ENCODE data around the gene STRN. TPM values are rescaled to one million over a fixed set of nuclear protein-coding genes. Genes with fewer than 3 reads are reported as not detected.

The STRN gene
- total RNA-seq, 4 donors from 2014 or later = 23.6 to 30.6 (median 25.3) TPM

DNA sequence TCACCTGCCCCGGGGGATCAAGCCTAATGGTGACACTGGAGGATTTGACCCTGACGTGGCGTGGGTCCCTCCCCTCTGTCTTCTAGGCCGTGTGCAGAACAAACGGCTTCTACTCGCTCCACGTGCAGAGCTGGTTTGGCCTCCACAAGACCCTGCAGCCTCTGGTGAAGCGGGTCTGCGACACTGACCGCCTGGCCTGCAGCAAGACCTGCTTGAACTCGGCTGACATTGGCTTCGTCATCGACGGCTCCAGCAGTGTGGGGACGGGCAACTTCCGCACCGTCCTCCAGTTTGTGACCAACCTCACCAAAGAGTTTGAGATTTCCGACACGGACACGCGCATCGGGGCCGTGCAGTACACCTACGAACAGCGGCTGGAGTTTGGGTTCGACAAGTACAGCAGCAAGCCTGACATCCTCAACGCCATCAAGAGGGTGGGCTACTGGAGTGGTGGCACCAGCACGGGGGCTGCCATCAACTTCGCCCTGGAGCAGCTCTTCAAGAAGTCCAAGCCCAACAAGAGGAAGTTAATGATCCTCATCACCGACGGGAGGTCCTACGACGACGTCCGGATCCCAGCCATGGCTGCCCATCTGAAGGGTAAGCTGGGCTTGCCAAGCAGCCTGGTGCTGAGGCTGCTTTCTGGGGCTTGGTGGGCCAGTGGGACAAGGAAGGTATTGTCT, 157.8 kb downstream of the STRN start:
- intact Hi-C loops (cut with DNase I; ENCODE audit: low total_unique reads) (no loop called here), in situ Hi-C loops (cut with MboI; ENCODE audit: low pct_ligation_motif_present in 1 of 4, low pct_unique_long_range_greater_than_20kb in 1 of 4, low sequenced_read_pairs in 3 of 4) (no loop called here)
- H3K4me3 ChIP-seq = no peak overlapping the region
- no peaks in the 10 kb centered on the region for H3K27me3 ChIP-seq
- DNase-seq = no peak
- TF ChIP-seq EP300 (IDR thresholded peaks at IDR 0.05; ENCODE audit: low read depth) (no peak), POLR2A (IDR thresholded peaks at IDR 0.05) (no peak), POLR2AphosphoS5 (IDR thresholded peaks at IDR 0.05) (no peak)
- TF ChIP-seq, protein P1, sequence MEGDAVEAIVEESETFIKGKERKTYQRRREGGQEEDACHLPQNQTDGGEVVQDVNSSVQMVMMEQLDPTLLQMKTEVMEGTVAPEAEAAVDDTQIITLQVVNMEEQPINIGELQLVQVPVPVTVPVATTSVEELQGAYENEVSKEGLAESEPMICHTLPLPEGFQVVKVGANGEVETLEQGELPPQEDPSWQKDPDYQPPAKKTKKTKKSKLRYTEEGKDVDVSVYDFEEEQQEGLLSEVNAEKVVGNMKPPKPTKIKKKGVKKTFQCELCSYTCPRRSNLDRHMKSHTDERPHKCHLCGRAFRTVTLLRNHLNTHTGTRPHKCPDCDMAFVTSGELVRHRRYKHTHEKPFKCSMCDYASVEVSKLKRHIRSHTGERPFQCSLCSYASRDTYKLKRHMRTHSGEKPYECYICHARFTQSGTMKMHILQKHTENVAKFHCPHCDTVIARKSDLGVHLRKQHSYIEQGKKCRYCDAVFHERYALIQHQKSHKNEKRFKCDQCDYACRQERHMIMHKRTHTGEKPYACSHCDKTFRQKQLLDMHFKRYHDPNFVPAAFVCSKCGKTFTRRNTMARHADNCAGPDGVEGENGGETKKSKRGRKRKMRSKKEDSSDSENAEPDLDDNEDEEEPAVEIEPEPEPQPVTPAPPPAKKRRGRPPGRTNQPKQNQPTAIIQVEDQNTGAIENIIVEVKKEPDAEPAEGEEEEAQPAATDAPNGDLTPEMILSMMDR (IDR thresholded peaks at IDR 0.05) = no peak
- 93 to 100% methylated on average over 1 to 35 of the region's 35 CpGs for WGBS, 2 donors (ENCODE audit: low coverage in 1 of 2)
- no peaks in the 10 kb centered on the region for H3K36me3 ChIP-seq
- H3K9me3 ChIP-seq = no peaks in the 10 kb centered on the region
- peaks cover 0 to 19% (median 7%) of the 10 kb centered on the region in 4 donors for H3K4me1 ChIP-seq
- H3K27ac ChIP-seq = peak overlapping the region; percentile 72 to 82 (median 78)

DNA sequence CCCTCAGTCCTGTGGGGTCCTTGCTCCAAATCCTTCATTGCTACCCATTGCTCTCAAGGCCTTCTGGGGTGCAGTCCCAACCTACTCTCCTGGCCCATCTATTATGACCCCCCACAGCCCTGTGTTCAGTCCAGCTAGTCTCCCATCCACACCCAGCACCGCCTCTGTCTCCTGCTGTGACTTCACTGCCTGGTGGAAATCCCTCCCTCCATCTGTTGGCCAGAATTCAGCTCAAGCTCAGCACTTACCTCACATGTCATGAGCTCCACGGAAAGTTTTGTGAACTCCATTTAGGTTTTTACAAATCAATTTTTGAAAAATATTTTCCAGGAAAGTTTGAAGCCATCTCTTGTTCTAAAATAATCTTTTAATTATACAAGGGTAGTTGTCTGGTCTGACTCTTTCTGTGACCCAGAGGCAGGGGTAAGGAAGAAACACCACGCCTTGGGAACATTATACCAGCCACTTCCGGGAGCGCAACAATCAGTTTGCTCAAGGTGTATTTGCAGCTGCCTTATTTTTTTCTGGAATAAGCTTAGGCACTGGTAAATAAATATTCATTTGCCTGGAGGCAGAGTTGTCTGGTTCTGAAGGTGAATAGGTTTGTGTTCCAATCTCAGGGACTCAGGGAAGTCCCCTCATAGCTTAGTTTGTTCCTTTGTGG, 159.0 kb downstream of the STRN start:
- no peaks in the 10 kb centered on the region for H3K9me3 ChIP-seq
- H3K4me1 ChIP-seq = peaks cover 0 to 19% (median 10%) of the 10 kb centered on the region in 4 donors
- in situ Hi-C loops (cut with MboI; ENCODE audit: low pct_ligation_motif_present in 1 of 4, low pct_unique_long_range_greater_than_20kb in 1 of 4, low sequenced_read_pairs in 3 of 4) (no loop called here), intact Hi-C loops (cut with DNase I; ENCODE audit: low total_unique reads) (no loop called here)
- peak overlapping the region; percentile 72 to 82 (median 78) for H3K27ac ChIP-seq
- TF ChIP-seq EP300 (IDR thresholded peaks at IDR 0.05; ENCODE audit: low read depth) (no peak), POLR2AphosphoS5 (IDR thresholded peaks at IDR 0.05) (no peak), POLR2A (IDR thresholded peaks at IDR 0.05) (no peak)
- TF ChIP-seq, protein P1 (IDR thresholded peaks at IDR 0.05) = no peak
- no peaks in the 10 kb centered on the region for H3K36me3 ChIP-seq
- DNase-seq = peak; percentile 52
- WGBS, 2 donors (ENCODE audit: low coverage in 1 of 2) = 52 to 58% methylated on average over 4 to 5 of the region's 5 CpGs
- H3K27me3 ChIP-seq = no peaks in the 10 kb centered on the region
- peak overlapping the region in 1 of 4 donors; percentile 6 for H3K4me3 ChIP-seq

DNA sequence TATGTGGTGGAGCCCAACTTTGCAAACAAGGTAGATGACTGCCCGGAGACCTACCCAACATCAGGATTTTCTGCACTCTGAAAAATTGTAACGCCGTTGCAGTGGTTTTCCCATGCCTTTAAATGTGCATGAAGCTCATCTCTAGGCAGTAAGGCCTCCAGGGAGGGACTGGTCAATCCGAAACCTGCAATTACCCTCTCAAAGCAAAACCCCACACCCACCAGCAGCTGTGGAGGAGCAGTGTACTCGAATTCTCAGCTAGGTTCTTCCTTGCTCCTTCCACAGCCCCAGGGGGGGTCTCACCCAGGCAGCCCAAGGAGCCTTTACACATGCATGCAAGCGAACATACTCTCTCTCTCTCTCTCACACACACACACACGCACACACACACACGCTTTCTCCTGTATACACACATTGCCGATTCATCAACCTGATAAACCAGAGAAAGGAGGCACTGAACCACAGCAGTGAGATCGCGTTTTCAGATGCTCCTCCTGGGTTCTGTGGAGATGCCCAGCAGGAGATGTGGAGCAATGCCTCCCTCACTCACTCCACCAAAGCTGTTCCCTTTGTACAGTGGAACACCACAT, 160.6 kb downstream of the STRN start:
- Histone ChIP-seq H3K4me1 (peaks cover 0 to 19% (median 10%) of the 10 kb centered on the region in 4 donors), H3K4me3 (no peak overlapping the region), H3K27ac (peak overlapping the region in 1 of 4 donors; percentile 75), H3K9me3 (no peaks in the 10 kb centered on the region), H3K36me3 (no peaks in the 10 kb centered on the region), H3K27me3 (no peaks in the 10 kb centered on the region)
- in situ Hi-C loops (cut with MboI; ENCODE audit: low pct_ligation_motif_present in 1 of 4, low pct_unique_long_range_greater_than_20kb in 1 of 4, low sequenced_read_pairs in 3 of 4) = no loop called here
- 80% methylated on average over 11 of the region's 11 CpGs; no CpG with 5 or more reads in 1 of the 2 donors for WGBS, 2 donors (ENCODE audit: low coverage in 1 of 2)
- intact Hi-C loops (cut with DNase I; ENCODE audit: low total_unique reads) = no loop called here
- no peak for DNase-seq
- TF ChIP-seq POLR2A (IDR thresholded peaks at IDR 0.05) (no peak), EP300 (IDR thresholded peaks at IDR 0.05; ENCODE audit: low read depth) (no peak), POLR2AphosphoS5 (IDR thresholded peaks at IDR 0.05) (no peak)
- TF ChIP-seq, protein P1 (IDR thresholded peaks at IDR 0.05) = no peak

DNA sequence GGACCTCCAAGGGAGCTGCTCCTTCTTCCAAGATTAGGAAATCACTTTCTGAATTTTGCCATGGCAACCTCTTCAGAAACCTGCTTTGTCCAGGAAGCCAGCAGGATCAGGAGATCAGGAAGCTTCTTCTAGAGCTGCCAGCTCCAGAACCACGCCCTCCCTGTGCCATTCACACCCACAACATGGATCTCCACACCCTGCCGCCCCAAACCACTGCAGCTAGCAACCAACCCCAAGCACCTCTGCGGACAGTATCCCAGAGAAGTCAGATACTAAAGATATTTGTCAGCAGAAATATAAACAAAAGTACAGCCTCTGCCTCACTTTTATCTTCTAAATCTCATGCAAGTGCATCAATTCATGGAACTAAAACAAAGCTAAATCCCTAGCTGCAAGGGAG, 163.4 kb downstream of the STRN start:
- DNase-seq = no peak
- Histone ChIP-seq H3K27ac (no peak overlapping the region), H3K9me3 (no peaks in the 10 kb centered on the region), H3K36me3 (no peaks in the 10 kb centered on the region), H3K4me3 (no peak overlapping the region), H3K4me1 (peaks cover 0 to 15% (median 7%) of the 10 kb centered on the region in 4 donors), H3K27me3 (no peaks in the 10 kb centered on the region)
- TF ChIP-seq, protein P1 (IDR thresholded peaks at IDR 0.05) = no peak
- TF ChIP-seq POLR2AphosphoS5 (IDR thresholded peaks at IDR 0.05) = no peak
- TF ChIP-seq EP300 (IDR thresholded peaks at IDR 0.05; ENCODE audit: low read depth) = no peak
- no peak for TF ChIP-seq POLR2A (IDR thresholded peaks at IDR 0.05)
- in situ Hi-C loops (cut with MboI; ENCODE audit: low pct_ligation_motif_present in 1 of 4, low pct_unique_long_range_greater_than_20kb in 1 of 4, low sequenced_read_pairs in 3 of 4) (no loop called here), intact Hi-C loops (cut with DNase I; ENCODE audit: low total_unique reads) (no loop called here)
- 69 to 84% methylated on average over 3 of the region's 3 CpGs for WGBS, 2 donors (ENCODE audit: low coverage in 1 of 2)
